Measurements from ENCODE around the gene CERS3.

Gene CERS3

DNA sequence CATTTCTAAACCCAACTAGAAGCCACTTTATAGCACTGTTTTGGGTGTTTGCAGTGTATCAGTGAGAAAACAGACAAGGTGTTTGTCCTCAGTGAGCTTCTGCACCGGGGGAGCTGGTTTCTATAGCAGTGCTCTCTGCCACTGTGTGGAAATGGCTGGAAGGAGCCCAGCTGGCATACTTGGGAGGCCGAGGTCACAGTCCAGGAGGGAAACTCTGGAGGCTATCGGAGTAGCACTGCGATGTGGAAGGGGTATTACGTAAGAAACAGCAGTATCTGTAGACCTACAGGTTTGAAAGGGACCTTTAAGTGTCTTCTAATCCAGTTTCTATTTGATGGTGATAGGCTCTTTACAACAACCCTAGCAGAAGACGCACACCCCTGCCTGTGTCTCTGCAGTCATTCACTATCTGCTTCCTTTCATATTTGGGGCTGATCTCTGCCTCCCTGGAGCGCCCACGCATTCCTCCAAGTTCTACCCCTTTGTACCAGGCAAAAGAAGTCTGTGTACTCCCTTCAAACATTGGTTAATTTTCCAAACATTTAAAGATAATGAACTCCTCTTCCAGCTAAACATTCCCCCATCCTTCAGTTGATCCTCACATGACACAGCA lies 99.5 kb downstream of the CERS3 start:
- H3K27ac ChIP-seq: no peak overlapping the region
- no peaks in the 10 kb centered on the region for H3K27me3 ChIP-seq
- TF ChIP-seq, protein P1, sequence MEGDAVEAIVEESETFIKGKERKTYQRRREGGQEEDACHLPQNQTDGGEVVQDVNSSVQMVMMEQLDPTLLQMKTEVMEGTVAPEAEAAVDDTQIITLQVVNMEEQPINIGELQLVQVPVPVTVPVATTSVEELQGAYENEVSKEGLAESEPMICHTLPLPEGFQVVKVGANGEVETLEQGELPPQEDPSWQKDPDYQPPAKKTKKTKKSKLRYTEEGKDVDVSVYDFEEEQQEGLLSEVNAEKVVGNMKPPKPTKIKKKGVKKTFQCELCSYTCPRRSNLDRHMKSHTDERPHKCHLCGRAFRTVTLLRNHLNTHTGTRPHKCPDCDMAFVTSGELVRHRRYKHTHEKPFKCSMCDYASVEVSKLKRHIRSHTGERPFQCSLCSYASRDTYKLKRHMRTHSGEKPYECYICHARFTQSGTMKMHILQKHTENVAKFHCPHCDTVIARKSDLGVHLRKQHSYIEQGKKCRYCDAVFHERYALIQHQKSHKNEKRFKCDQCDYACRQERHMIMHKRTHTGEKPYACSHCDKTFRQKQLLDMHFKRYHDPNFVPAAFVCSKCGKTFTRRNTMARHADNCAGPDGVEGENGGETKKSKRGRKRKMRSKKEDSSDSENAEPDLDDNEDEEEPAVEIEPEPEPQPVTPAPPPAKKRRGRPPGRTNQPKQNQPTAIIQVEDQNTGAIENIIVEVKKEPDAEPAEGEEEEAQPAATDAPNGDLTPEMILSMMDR (IDR thresholded peaks at IDR 0.05): no peak
- peaks cover 7 to 16% of the 10 kb centered on the region in 2 experiments for H3K4me1 ChIP-seq (ENCODE audit: control insufficient read depth in 1 of 2, insufficient read depth in 1 of 2, low read depth in 1 of 2, low read length in 1 of 2)
- H3K4me3 ChIP-seq (ENCODE audit: low read depth in 1 of 2, low read length in 1 of 2): no peak overlapping the region
- H3K9me3 ChIP-seq: peaks cover 7% of the 10 kb centered on the region
- H3K36me3 ChIP-seq: no peaks in the 10 kb centered on the region

DNA sequence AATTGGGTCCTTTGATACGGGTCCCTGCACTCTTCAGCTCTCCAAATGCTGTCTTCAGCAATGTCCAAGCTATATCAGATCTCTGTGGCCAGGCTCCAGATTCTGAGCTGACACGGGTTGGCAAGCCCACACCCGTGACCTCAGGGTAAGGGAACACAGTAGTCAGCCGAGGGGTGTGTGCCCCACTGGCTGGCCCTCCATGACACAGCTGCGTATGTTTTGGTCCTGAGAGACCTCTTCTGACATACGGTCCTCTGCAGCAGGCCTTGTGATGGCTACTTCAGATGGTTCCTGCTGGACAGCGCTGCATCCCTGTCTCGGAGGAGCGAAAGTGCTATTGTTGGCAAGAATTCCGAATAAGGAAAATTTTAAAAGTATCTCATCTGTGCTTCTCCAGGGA lies 101.8 kb downstream of the CERS3 start:
- Histone ChIP-seq H3K27me3 (no peaks in the 10 kb centered on the region), H3K4me1 (ENCODE audit: control insufficient read depth in 1 of 2, insufficient read depth in 1 of 2, low read depth in 1 of 2, low read length in 1 of 2) (peaks cover 7 to 16% of the 10 kb centered on the region in 2 experiments), H3K36me3 (no peaks in the 10 kb centered on the region), H3K27ac (no peak overlapping the region), H3K4me3 (ENCODE audit: low read depth in 1 of 2, low read length in 1 of 2) (no peak overlapping the region), H3K9me3 (peaks cover 7% of the 10 kb centered on the region)
- TF ChIP-seq, protein P1 (IDR thresholded peaks at IDR 0.05): no peak

- Histone ChIP-seq H3K36me3 (no peaks in the 10 kb centered on the region), H3K27me3 (peaks cover 30% of the 10 kb centered on the region), H3K4me3 (ENCODE audit: low read depth in 1 of 2, low read length in 1 of 2) (no peak overlapping the region), H3K4me1 (ENCODE audit: control insufficient read depth in 1 of 2, insufficient read depth in 1 of 2, low read depth in 1 of 2, low read length in 1 of 2) (no peaks in the 10 kb centered on the region), H3K9me3 (no peaks in the 10 kb centered on the region), H3K27ac (no peak overlapping the region)
- TF ChIP-seq, protein P1 (IDR thresholded peaks at IDR 0.05): no peak
Measured at GRCh38 chr15:100405179-100405578, 123.6 kb downstream of the CERS3 start.

DNA sequence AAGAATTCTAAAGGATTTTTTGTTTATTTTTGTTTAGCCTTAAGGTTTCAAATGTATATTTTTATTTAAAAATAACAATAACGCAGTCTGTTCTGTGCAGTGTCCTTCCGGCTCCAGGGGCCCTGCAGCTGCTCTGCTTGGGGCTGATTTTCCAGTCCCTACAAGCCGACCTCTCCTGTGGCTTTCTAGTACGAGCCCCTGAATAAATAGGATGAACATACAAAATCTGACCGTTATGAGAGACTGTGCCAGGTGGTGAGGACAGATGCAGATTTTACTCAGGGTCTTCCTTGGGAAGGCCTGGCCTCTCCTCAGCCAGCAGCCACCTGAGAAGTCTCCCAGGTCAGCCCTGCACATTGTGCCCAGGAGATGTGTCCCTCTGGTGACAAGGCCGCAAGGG lies 127.8 kb downstream of the CERS3 start:
- Histone ChIP-seq H3K4me3 (ENCODE audit: low read depth in 1 of 2, low read length in 1 of 2) (no peak overlapping the region), H3K9me3 (no peaks in the 10 kb centered on the region), H3K27me3 (peaks cover 49% of the 10 kb centered on the region), H3K36me3 (no peaks in the 10 kb centered on the region), H3K27ac (no peak overlapping the region), H3K4me1 (ENCODE audit: control insufficient read depth in 1 of 2, insufficient read depth in 1 of 2, low read depth in 1 of 2, low read length in 1 of 2) (no peaks in the 10 kb centered on the region)
- TF ChIP-seq, protein P1 (IDR thresholded peaks at IDR 0.05): no peak

GRCh38 chr15:100394736-100395440 lies 133.9 kb downstream of the CERS3 start:
- Histone ChIP-seq H3K36me3 (no peaks in the 10 kb centered on the region), H3K4me1 (ENCODE audit: control insufficient read depth in 1 of 2, insufficient read depth in 1 of 2, low read depth in 1 of 2, low read length in 1 of 2) (no peaks in the 10 kb centered on the region), H3K27ac (no peak overlapping the region), H3K27me3 (peaks cover 52% of the 10 kb centered on the region), H3K9me3 (no peaks in the 10 kb centered on the region), H3K4me3 (ENCODE audit: low read depth in 1 of 2, low read length in 1 of 2) (no peak overlapping the region)
- TF ChIP-seq, protein P1 (IDR thresholded peaks at IDR 0.05): no peak
